ENCODE data around the gene FAM210A.

The FAM210A gene

DNA sequence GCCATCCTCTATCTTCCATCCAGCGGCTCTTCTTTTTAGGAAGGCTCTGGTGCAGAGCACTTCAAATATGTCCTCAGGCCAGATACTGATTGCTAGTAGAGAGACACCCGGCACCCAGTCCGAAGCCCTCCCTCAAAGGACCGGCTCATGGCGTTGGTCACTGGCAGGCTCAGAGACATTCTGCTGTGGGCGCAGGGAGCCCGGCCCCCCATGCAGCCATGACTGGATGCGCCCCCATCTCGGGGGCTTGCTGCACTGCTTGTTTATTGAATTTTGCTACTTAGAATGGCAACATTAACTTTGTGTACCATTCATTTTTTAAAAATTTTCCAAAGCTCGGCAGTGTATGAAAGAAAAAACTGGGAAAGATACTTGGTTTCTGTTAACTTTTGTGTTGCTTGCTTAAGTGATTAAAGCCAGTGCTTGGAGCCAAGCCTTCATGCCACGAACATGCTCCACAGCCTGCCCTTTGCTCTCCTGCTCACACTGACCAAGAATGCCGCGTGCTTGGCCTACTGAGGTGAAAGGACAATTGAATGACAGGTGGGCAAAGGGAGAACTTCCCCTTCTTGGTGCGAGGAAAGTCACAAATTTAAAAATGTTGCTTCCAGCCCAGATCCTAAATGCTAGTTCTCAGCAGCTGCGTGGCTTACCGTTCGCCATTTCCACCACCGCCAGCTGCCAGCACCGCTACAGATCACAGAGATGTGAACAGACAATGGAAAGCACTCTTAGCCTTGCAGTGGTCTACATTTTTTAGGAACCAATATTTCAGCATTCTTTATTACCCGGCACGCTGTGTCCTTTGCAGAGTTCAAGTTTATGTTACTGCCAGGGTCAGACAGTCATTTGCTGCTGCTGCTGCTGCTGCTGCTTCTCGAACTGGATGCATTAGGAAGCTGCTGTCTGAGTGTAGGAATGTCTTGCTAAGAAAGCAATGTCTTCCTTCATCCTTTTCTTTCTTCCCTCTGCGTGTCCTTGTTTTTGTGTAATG is 76.7 kb downstream of the FAM210A start:
- Histone ChIP-seq H3K9me3 (ENCODE audit: insufficient read depth, low read length, severe bottlenecking) (no peaks in the 10 kb centered on the region), H3K4me2 (ENCODE audit: insufficient read depth, low read length) (no peak overlapping the region), H3K4me1 (ENCODE audit: insufficient read depth, low read length) (no peaks in the 10 kb centered on the region), H2AFZ (ENCODE audit: low read depth, low read length) (no peak overlapping the region), H3K9ac (ENCODE audit: low read depth, low read length) (no peak overlapping the region), H3K36me3 (ENCODE audit: insufficient read depth, low read length) (peaks cover 39% of the 10 kb centered on the region), H4K20me1 (ENCODE audit: insufficient read depth, low read length) (peaks cover 22% of the 10 kb centered on the region), H3K27me3 (ENCODE audit: insufficient read depth, low read length, poor library complexity) (no peaks in the 10 kb centered on the region), H3K27ac (ENCODE audit: low read length) (0 out of 2 replicates have a peak overlapping the region, but pooled peaks have one; percentile 32), H3K4me3 (ENCODE audit: low read depth in 1 of 2, low read length in 2 of 2) (no peak overlapping the region), H3K79me2 (ENCODE audit: insufficient read depth, low read length) (0 out of 2 replicates have a peak, but pooled peaks cover under 1% of the 10 kb centered on the region)
- peak; percentile 41; the same call in 2 of the 3 replicates for ATAC-seq (ENCODE audit: insufficient read depth, low read depth)
- no peak for TF ChIP-seq EZH2 (IDR thresholded peaks at IDR 0.05; ENCODE audit: borderline replicate concordance, low read depth, low read length, severe bottlenecking)
- TF ChIP-seq, protein P1, sequence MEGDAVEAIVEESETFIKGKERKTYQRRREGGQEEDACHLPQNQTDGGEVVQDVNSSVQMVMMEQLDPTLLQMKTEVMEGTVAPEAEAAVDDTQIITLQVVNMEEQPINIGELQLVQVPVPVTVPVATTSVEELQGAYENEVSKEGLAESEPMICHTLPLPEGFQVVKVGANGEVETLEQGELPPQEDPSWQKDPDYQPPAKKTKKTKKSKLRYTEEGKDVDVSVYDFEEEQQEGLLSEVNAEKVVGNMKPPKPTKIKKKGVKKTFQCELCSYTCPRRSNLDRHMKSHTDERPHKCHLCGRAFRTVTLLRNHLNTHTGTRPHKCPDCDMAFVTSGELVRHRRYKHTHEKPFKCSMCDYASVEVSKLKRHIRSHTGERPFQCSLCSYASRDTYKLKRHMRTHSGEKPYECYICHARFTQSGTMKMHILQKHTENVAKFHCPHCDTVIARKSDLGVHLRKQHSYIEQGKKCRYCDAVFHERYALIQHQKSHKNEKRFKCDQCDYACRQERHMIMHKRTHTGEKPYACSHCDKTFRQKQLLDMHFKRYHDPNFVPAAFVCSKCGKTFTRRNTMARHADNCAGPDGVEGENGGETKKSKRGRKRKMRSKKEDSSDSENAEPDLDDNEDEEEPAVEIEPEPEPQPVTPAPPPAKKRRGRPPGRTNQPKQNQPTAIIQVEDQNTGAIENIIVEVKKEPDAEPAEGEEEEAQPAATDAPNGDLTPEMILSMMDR (IDR thresholded peaks at IDR 0.05; ENCODE audit: borderline replicate concordance, extremely low read depth, low read length, poor library complexity, severe bottlenecking), result no peak
- DNase-seq, result no peak

DNA sequence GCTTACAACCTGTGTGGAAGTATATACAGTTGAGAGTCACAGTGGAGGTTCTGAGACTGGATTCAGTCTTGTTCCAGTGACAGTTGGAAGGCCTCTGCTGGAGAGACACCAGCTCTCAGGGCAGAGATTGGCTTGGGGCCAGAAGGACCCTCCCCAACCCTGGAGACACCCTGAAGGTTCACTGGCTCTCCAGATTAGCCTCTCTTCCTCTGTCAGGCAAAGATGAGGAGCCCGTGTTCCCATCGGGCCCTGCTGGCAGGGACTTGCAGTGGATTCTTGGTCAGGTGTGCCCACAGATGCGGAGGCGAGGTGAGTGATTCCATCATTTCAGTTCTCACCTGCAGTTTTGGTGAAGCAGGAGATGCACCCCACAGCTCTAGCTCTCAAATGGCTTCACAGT is 78.6 kb downstream of the FAM210A start:
- Histone ChIP-seq H3K79me2 (ENCODE audit: insufficient read depth, low read length) (peaks cover 6% of the 10 kb centered on the region; the same call in 1 of the 2 replicates), H3K9me3 (ENCODE audit: insufficient read depth, low read length, severe bottlenecking) (no peaks in the 10 kb centered on the region), H3K4me2 (ENCODE audit: insufficient read depth, low read length) (no peak overlapping the region), H4K20me1 (ENCODE audit: insufficient read depth, low read length) (peaks cover 36% of the 10 kb centered on the region), H3K27ac (ENCODE audit: low read length) (peak overlapping the region; percentile 10; the same call in 1 of the 2 replicates), H3K4me3 (ENCODE audit: low read depth in 1 of 2, low read length in 2 of 2) (no peak overlapping the region), H3K36me3 (ENCODE audit: insufficient read depth, low read length) (peaks cover 55% of the 10 kb centered on the region), H2AFZ (ENCODE audit: low read depth, low read length) (no peak overlapping the region), H3K9ac (ENCODE audit: low read depth, low read length) (no peak overlapping the region), H3K27me3 (ENCODE audit: insufficient read depth, low read length, poor library complexity) (no peaks in the 10 kb centered on the region), H3K4me1 (ENCODE audit: insufficient read depth, low read length) (no peaks in the 10 kb centered on the region)
- TF ChIP-seq, protein P1 (IDR thresholded peaks at IDR 0.05; ENCODE audit: borderline replicate concordance, extremely low read depth, low read length, poor library complexity, severe bottlenecking), result no peak
- no peak for TF ChIP-seq EZH2 (IDR thresholded peaks at IDR 0.05; ENCODE audit: borderline replicate concordance, low read depth, low read length, severe bottlenecking)
- no peak for DNase-seq
- ATAC-seq (ENCODE audit: insufficient read depth, low read depth), result no peak

DNA sequence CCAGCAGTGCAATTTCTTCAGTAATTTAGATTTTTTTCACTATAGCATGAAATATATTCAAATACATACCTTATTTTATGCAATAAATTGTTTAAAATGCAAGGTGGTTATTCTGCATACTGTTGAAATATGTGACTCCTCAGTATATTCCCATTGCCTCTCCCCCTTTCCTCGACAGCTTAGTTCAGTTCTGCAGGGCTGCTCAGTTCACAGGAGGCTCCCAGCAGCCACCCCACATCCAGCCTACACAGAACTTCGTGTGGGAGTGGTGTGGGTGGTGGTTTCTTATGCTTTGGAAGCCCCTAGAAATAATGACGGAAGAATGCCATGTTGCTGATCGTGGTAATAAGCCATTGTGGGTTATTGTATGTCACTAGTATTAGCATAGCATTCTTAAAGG is 79.7 kb downstream of the FAM210A start:
- no peaks in the 10 kb centered on the region for H3K9me3 ChIP-seq (ENCODE audit: insufficient read depth, low read length, severe bottlenecking)
- H3K9ac ChIP-seq (ENCODE audit: low read depth, low read length), result no peak overlapping the region
- DNase-seq, result no peak
- H3K4me3 ChIP-seq (ENCODE audit: low read depth in 1 of 2, low read length in 2 of 2), result no peak overlapping the region
- H3K4me1 ChIP-seq (ENCODE audit: insufficient read depth, low read length), result no peaks in the 10 kb centered on the region
- TF ChIP-seq, protein P1 (IDR thresholded peaks at IDR 0.05; ENCODE audit: borderline replicate concordance, extremely low read depth, low read length, poor library complexity, severe bottlenecking), result no peak
- no peak for TF ChIP-seq EZH2 (IDR thresholded peaks at IDR 0.05; ENCODE audit: borderline replicate concordance, low read depth, low read length, severe bottlenecking)
- H3K79me2 ChIP-seq (ENCODE audit: insufficient read depth, low read length), result peaks cover 16% of the 10 kb centered on the region; the same call in 1 of the 2 replicates
- ATAC-seq (ENCODE audit: insufficient read depth, low read depth), result no peak
- peaks cover 46% of the 10 kb centered on the region for H4K20me1 ChIP-seq (ENCODE audit: insufficient read depth, low read length)
- H3K36me3 ChIP-seq (ENCODE audit: insufficient read depth, low read length), result peaks cover 63% of the 10 kb centered on the region
- no peak overlapping the region for H3K27ac ChIP-seq (ENCODE audit: low read length)
- no peak overlapping the region for H2AFZ ChIP-seq (ENCODE audit: low read depth, low read length)
- no peaks in the 10 kb centered on the region for H3K27me3 ChIP-seq (ENCODE audit: insufficient read depth, low read length, poor library complexity)
- no peak overlapping the region for H3K4me2 ChIP-seq (ENCODE audit: insufficient read depth, low read length)

All from DND-41 (cell line).